HG03442 (cell line): Measurements from ENCODE around the gene IGFBP6.

Experiments
- ATAC-seq: cut with Tn5 transposase; IDR thresholded peaks from one replicate; pipeline ENCODE4 v1.9.1; 2021; ENCODE audit warnings: mild to moderate bottlenecking, moderate library complexity; ENCODE audit not compliant: unreplicated experiment

IGFBP6 gene

GRCh38 chr12:53115891-53116648 is 18.6 kb downstream of the IGFBP6 start:
- ATAC-seq: no peak

DNA sequence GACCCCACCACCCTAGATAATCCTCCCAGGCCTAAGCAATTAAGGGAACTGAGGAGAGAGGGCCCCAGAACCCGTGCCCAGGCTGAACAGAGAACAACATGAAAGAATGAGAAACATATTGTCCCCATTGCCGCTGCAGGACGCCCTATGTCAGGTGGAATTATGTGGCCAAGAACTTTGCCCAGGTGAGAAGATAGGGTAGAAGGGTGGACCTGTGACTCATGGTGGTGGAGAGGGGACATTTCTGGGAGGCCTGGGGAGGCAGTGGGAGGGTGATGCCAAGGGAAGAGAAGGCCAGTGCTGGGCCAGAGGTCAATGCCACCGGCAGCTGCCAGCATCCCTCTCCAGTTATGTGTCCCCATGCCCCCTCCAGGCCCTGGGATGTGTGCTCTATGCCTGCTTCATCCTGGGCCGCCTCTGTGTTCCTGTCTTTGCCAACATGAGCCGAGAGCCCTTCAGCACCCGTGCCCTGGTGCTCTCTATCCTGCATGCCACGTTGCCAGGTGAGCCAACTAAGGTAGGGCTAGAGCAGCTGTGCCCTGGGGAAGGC is 21.4 kb downstream of the IGFBP6 start:
- no peak for ATAC-seq

- no peak for ATAC-seq
These were observed 23.4 kb downstream of the IGFBP6 start for GRCh38 chr12:53120685-53121525.

- no peak for ATAC-seq
These were observed 25.5 kb downstream of the IGFBP6 start for GRCh38 chr12:53122961-53123468.

DNA sequence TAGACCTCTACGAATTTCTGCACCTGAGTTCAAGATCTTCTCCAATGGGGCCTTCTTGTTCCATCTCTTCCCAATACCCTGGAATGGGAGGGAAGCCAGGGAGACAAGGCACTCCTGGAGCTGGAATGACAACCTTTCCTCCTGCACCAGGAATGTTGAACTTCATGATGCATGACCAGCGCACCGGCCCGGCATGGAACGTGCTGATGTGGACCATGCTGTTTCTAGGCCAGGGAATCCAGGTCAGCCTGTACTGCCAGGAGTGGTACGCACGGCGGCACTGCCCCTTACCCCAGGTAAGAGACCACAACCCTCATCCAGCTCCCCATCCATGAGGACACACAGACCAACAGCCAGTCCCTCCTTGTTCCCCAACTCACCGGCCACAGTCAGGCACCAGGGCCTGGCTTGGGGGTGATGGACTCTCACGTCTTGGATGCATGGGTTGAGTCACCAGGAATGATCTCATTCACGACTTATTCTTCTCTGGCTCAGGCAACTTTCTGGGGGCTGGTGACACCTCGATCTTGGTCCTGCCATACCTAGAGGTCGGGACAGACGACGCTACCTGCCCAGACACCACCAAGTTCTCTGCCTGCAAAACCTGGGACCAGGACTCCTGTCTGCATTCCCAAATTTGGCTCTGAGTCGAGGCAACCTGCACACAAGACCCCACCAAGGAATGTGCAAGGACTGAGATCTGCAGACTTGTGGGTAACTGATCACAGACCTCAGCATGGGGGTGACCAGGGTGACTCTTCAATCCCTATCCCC is 26.3 kb downstream of the IGFBP6 start:
- ATAC-seq: no peak

DNA sequence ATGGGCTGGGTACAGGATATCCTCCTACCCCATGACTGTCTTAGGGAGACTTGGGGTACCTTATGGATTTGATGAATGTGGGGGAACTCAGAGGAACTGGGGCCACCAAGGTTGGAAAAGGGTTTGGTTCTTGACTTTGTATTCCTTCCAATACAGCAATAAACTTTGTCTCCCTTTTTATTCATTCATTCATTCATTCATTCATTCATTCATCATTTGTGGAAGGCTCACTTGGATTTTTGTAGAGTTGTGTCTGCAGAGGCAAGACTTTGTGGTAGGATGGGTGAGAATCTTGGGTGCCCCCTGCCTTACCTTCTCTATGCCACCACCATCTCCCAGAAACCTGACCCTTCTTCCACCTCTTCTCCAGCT is 26.9 kb downstream of the IGFBP6 start:
- ATAC-seq: no peak

DNA sequence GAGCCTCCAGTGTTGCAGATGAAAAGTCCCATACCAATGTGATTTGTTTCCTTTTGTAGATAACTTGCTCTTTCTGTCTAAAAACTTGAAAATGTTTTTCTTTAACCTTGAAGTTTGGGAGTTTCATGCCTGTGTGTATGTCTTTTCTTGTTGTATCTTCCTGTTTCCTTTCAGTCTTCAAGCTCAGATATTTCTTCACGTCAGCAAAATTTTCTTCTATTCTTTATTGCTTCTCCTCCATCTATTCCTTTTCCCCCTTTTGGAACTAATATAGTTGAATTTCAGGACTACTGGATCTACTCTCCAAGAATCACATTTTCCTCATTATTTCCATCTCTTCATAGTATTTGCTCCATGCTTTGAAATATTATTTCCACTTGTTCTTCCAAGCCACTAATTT is 29.7 kb downstream of the IGFBP6 start:
- no peak for ATAC-seq

- no peak for ATAC-seq
These were observed 31.5 kb downstream of the IGFBP6 start for GRCh38 chr12:53128780-53129569.

- ATAC-seq: no peak
These were observed 34.4 kb downstream of the IGFBP6 start for GRCh38 chr12:53131844-53132243.

- no peak for ATAC-seq
These were observed 36.3 kb downstream of the IGFBP6 start for GRCh38 chr12:53133722-53134121.

DNA sequence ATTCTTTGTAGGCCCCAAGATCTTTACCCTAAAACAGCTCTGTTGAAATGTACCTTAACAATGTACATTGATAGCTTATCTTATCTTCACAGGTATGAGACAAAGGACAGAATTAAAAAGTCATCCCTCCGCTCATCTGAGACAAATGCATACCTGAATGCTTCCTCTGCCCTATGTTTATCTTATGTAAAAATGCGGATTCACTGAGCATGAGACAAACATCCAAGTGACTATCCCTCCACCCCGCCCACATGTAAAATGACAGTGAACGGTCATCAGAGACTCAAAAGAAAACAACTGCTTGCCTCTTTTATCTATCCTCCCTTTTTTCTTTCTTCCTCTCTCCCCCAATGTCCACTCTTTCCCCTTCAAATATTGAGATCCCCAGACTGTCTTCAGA is 45.9 kb downstream of the IGFBP6 start:
- ATAC-seq: no peak

GRCh38 chr12:53145383-53146260 is 48.2 kb downstream of the IGFBP6 start:
- ATAC-seq: no peak

DNA sequence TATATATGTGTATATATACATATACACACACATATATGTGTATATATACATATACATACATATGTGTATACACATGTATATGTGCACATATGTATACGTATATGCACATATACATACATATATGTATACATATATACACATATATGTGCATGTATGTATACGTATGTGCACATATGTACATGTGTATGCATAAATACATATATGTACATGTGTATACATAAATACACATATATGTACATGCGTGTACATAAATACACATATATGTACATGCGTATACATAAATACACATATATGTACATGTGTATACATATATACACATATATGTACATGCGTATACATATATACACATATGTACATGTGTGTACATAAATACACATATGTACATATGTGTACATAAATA is 49.7 kb downstream of the IGFBP6 start:
- no peak for ATAC-seq

- no peak for ATAC-seq
These were observed 50.2 kb downstream of the IGFBP6 start for GRCh38 chr12:53147653-53148052.

- no peak for ATAC-seq
These were observed 53.6 kb downstream of the IGFBP6 start for GRCh38 chr12:53151039-53151438.
